ENCODE measurements around the gene ARL6IP6.
"Not testable (repeated sequence)": the region's sequence is repeated elsewhere in the genome, so short reads cannot be mapped to it uniquely, and the experiment has no call there.

Gene ARL6IP6

GRCh38 chr2:152715112-152715511 lies 3.3 kb upstream of the ARL6IP6 start:
- Mint-ChIP-seq H3K36me3 (ENCODE audit: low read depth) (peaks cover 69% of the 10 kb centered on the region), H3K9me3 (no peaks in the 10 kb centered on the region), H3K27me3 (no peaks in the 10 kb centered on the region), H3K4me3 (peak overlapping the region; percentile 95), H3K4me1 (ENCODE audit: low read depth) (peaks cover 77% of the 10 kb centered on the region), H3K27ac (peak overlapping the region; percentile 40)

- H3K9me3 Mint-ChIP-seq: no peaks in the 10 kb centered on the region
- H3K4me1 Mint-ChIP-seq (ENCODE audit: low read depth): peaks cover 77% of the 10 kb centered on the region
- H3K36me3 Mint-ChIP-seq (ENCODE audit: low read depth): peaks cover 65% of the 10 kb centered on the region
These were observed 2.5 kb upstream of the ARL6IP6 start for GRCh38 chr2:152715854-152716428.

GRCh38 chr2:152716805-152717227 lies 1.6 kb upstream of the ARL6IP6 start:
- Mint-ChIP-seq H3K4me1 (ENCODE audit: low read depth) (peaks cover 79% of the 10 kb centered on the region), H3K9me3 (no peaks in the 10 kb centered on the region), H3K36me3 (ENCODE audit: low read depth) (peaks cover 63% of the 10 kb centered on the region)

More at GRCh38 chr2:152715854-152716428, 2.5 kb upstream of the ARL6IP6 start:
- Mint-ChIP-seq H3K4me3 (peak overlapping the region; percentile 95), H3K27me3 (no peaks in the 10 kb centered on the region), H3K27ac (peak overlapping the region; percentile 98)

GRCh38 chr2:152717228-152718075 lies 968 bp upstream of the ARL6IP6 start, which contains the start of gene PRPF40A:
Gene PRPF40A, minus strand, starts transcription at chr2:152717461. Its CDS starts 22 bp downstream, at chr2:152717439.
- no peaks in the 10 kb centered on the region for H3K27me3 Mint-ChIP-seq
- peak within 1 kb of the TSS; percentile 98 for H3K27ac Mint-ChIP-seq
- peaks cover 63% of the 10 kb centered on the region for H3K36me3 Mint-ChIP-seq (ENCODE audit: low read depth)
- H3K9me3 Mint-ChIP-seq: no peaks in the 10 kb centered on the region
- peaks cover 78% of the 10 kb centered on the region for H3K4me1 Mint-ChIP-seq (ENCODE audit: low read depth)
- H3K4me3 Mint-ChIP-seq: peak within 1 kb of the TSS; percentile 95

More at GRCh38 chr2:152716805-152717227, 1.6 kb upstream of the ARL6IP6 start:
- H3K27ac Mint-ChIP-seq: peak overlapping the region; percentile 98
- H3K27me3 Mint-ChIP-seq: no peaks in the 10 kb centered on the region
- H3K4me3 Mint-ChIP-seq: peak overlapping the region; percentile 95

- Mint-ChIP-seq H3K27me3 (no peaks in the 10 kb centered on the region), H3K4me3 (peak overlapping the region; percentile 95), H3K4me1 (ENCODE audit: low read depth) (peaks cover 79% of the 10 kb centered on the region), H3K27ac (peak overlapping the region; percentile 98), H3K36me3 (ENCODE audit: low read depth) (peaks cover 63% of the 10 kb centered on the region), H3K9me3 (no peaks in the 10 kb centered on the region)
These were observed 657 bp downstream of the ARL6IP6 start for GRCh38 chr2:152718909-152719645.

- Mint-ChIP-seq H3K9me3 (no peaks in the 10 kb centered on the region), H3K4me1 (ENCODE audit: low read depth) (peaks cover 62% of the 10 kb centered on the region), H3K27ac (no peak overlapping the region), H3K4me3 (no peak overlapping the region), H3K27me3 (no peaks in the 10 kb centered on the region), H3K36me3 (ENCODE audit: low read depth) (peaks cover 50% of the 10 kb centered on the region)
These were observed 2.4 kb downstream of the ARL6IP6 start for GRCh38 chr2:152720794-152721193.

- H3K36me3 Mint-ChIP-seq (ENCODE audit: low read depth): peaks cover 37% of the 10 kb centered on the region
- peaks cover 48% of the 10 kb centered on the region for H3K4me1 Mint-ChIP-seq (ENCODE audit: low read depth)
- H3K4me3 Mint-ChIP-seq, H3K27me3 Mint-ChIP-seq, H3K27ac Mint-ChIP-seq, H3K9me3 Mint-ChIP-seq: not testable (repeated sequence)
These were observed 4.2 kb downstream of the ARL6IP6 start for GRCh38 chr2:152722639-152723038.

- H3K9me3 Mint-ChIP-seq: no peaks in the 10 kb centered on the region
- H3K36me3 Mint-ChIP-seq (ENCODE audit: low read depth): peaks cover 39% of the 10 kb centered on the region
These were observed 5.5 kb downstream of the ARL6IP6 start for GRCh38 chr2:152723918-152724317.

GRCh38 chr2:152729844-152730243 lies 11.4 kb downstream of the ARL6IP6 start:
- no peak overlapping the region for H3K27ac Mint-ChIP-seq
- no peak overlapping the region for H3K4me3 Mint-ChIP-seq
- H3K27me3 Mint-ChIP-seq: no peaks in the 10 kb centered on the region
- peaks cover 27% of the 10 kb centered on the region for H3K4me1 Mint-ChIP-seq (ENCODE audit: low read depth)
- peaks cover 4% of the 10 kb centered on the region for H3K36me3 Mint-ChIP-seq (ENCODE audit: low read depth)
- H3K9me3 Mint-ChIP-seq: no peaks in the 10 kb centered on the region

More at GRCh38 chr2:152723918-152724317, 5.5 kb downstream of the ARL6IP6 start:
- H3K27ac Mint-ChIP-seq: no peak overlapping the region
- H3K27me3 Mint-ChIP-seq: no peaks in the 10 kb centered on the region
- no peak overlapping the region for H3K4me3 Mint-ChIP-seq
- peaks cover 47% of the 10 kb centered on the region for H3K4me1 Mint-ChIP-seq (ENCODE audit: low read depth)

GRCh38 chr2:152730591-152731333 lies 12.3 kb downstream of the ARL6IP6 start:
- no peaks in the 10 kb centered on the region for H3K27me3 Mint-ChIP-seq
- H3K36me3 Mint-ChIP-seq (ENCODE audit: low read depth): peaks cover 4% of the 10 kb centered on the region
- no peak overlapping the region for H3K4me3 Mint-ChIP-seq
- peaks cover 27% of the 10 kb centered on the region for H3K4me1 Mint-ChIP-seq (ENCODE audit: low read depth)
- no peaks in the 10 kb centered on the region for H3K9me3 Mint-ChIP-seq
- no peak overlapping the region for H3K27ac Mint-ChIP-seq

GRCh38 chr2:152737509-152737908 lies 19.1 kb downstream of the ARL6IP6 start:
- H3K9me3 Mint-ChIP-seq; H3K4me1 Mint-ChIP-seq (ENCODE audit: low read depth); H3K27me3 Mint-ChIP-seq; H3K27ac Mint-ChIP-seq; H3K4me3 Mint-ChIP-seq: not testable (repeated sequence)
- H3K36me3 Mint-ChIP-seq (ENCODE audit: low read depth): peaks cover 36% of the 10 kb centered on the region

GRCh38 chr2:152738438-152738837 lies 20.0 kb downstream of the ARL6IP6 start:
- Mint-ChIP-seq H3K9me3 (no peaks in the 10 kb centered on the region), H3K4me3 (no peak overlapping the region), H3K36me3 (ENCODE audit: low read depth) (peaks cover 41% of the 10 kb centered on the region), H3K4me1 (ENCODE audit: low read depth) (peaks cover 3% of the 10 kb centered on the region), H3K27ac (no peak overlapping the region), H3K27me3 (no peaks in the 10 kb centered on the region)

GRCh38 chr2:152739705-152740104 lies 21.3 kb downstream of the ARL6IP6 start:
- not testable (repeated sequence) for H3K4me3 Mint-ChIP-seq; H3K4me1 Mint-ChIP-seq (ENCODE audit: low read depth); H3K9me3 Mint-ChIP-seq; H3K27me3 Mint-ChIP-seq; H3K27ac Mint-ChIP-seq
- H3K36me3 Mint-ChIP-seq (ENCODE audit: low read depth): peaks cover 42% of the 10 kb centered on the region

GRCh38 chr2:152740743-152741328 lies 22.4 kb downstream of the ARL6IP6 start:
- no peak overlapping the region for H3K4me3 Mint-ChIP-seq
- no peak overlapping the region for H3K27ac Mint-ChIP-seq
- H3K4me1 Mint-ChIP-seq (ENCODE audit: low read depth): no peaks in the 10 kb centered on the region
- no peaks in the 10 kb centered on the region for H3K27me3 Mint-ChIP-seq
- H3K9me3 Mint-ChIP-seq: no peaks in the 10 kb centered on the region
- peaks cover 51% of the 10 kb centered on the region for H3K36me3 Mint-ChIP-seq (ENCODE audit: low read depth)
